ENCODE measurements around the gene TPO.

- TF ChIP-seq, protein P1, sequence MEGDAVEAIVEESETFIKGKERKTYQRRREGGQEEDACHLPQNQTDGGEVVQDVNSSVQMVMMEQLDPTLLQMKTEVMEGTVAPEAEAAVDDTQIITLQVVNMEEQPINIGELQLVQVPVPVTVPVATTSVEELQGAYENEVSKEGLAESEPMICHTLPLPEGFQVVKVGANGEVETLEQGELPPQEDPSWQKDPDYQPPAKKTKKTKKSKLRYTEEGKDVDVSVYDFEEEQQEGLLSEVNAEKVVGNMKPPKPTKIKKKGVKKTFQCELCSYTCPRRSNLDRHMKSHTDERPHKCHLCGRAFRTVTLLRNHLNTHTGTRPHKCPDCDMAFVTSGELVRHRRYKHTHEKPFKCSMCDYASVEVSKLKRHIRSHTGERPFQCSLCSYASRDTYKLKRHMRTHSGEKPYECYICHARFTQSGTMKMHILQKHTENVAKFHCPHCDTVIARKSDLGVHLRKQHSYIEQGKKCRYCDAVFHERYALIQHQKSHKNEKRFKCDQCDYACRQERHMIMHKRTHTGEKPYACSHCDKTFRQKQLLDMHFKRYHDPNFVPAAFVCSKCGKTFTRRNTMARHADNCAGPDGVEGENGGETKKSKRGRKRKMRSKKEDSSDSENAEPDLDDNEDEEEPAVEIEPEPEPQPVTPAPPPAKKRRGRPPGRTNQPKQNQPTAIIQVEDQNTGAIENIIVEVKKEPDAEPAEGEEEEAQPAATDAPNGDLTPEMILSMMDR (IDR thresholded peaks at IDR 0.05): no peak
- TF ChIP-seq EZH2phosphoT487 (IDR thresholded peaks at IDR 0.05): no peak
Measured at GRCh38 chr2:1472350-1472749, 59.1 kb downstream of the TPO start.
